H9 (cell line): ENCODE results near the gene MED9. TPM values are rescaled to one million over a fixed set of nuclear protein-coding genes. Genes with fewer than 3 reads are reported as not detected.

Experiments
- DNase-seq: peaks from one replicate; pipeline ENCODE4 v3.0.0-alpha.2; 2017
- H2AFZ ChIP-seq: one replicate; pipeline ENCODE4 v1.6.1; 2013; ENCODE audit warnings: mild to moderate bottlenecking, low read length, control low read depth, moderate library complexity
- H2AK5ac ChIP-seq: 2 replicates; pipeline ENCODE4 v1.6.1; 2013; ENCODE audit warnings: low read length, control low read depth, mixed read lengths; ENCODE audit not compliant: insufficient read length
- H2BK120ac ChIP-seq: one replicate; pipeline ENCODE4 v1.6.1; 2013; ENCODE audit warnings: low read depth, mild to moderate bottlenecking, low read length, control low read depth, inconsistent platforms; ENCODE audit not compliant: poor library complexity, severe bottlenecking
- H2BK12ac ChIP-seq: 2 replicates; pipeline ENCODE4 v1.6.1; 2013; ENCODE audit warnings: low read length, control low read depth, mixed read lengths, low read depth; ENCODE audit not compliant: insufficient read length
- H2BK15ac ChIP-seq: 2 replicates; pipeline ENCODE4 v1.6.1; 2013; ENCODE audit warnings: low read depth, low read length, control low read depth
- H2BK20ac ChIP-seq: one replicate; pipeline ENCODE4 v1.6.1; 2013; ENCODE audit warnings: low read depth, mild to moderate bottlenecking, low read length, control low read depth, inconsistent platforms; ENCODE audit not compliant: poor library complexity, severe bottlenecking
- H2BK5ac ChIP-seq: 2 replicates; pipeline ENCODE4 v1.6.1; 2013; ENCODE audit warnings: low read length, control low read depth, mixed read lengths; ENCODE audit not compliant: insufficient read length
- H3K14ac ChIP-seq: 2 replicates; pipeline ENCODE4 v1.6.1; 2013; ENCODE audit warnings: low read length, control low read depth; ENCODE audit not compliant: insufficient read depth
- H3K18ac ChIP-seq: 2 replicates; pipeline ENCODE4 v1.6.1; 2013; ENCODE audit warnings: low read depth, mild to moderate bottlenecking, mixed read lengths, low read length, control low read depth; ENCODE audit not compliant: insufficient read length
- H3K23ac ChIP-seq: 2 replicates; pipeline ENCODE4 v1.6.1; 2013; ENCODE audit warnings: low read length, control low read depth, mixed read lengths, low read depth; ENCODE audit not compliant: insufficient read length
- H3K23me2 ChIP-seq: 2 replicates; pipeline ENCODE4 v1.6.1; 2013; ENCODE audit warnings: low read depth, mild to moderate bottlenecking, mixed read lengths, low read length, control low read depth; ENCODE audit not compliant: insufficient read length, poor library complexity, severe bottlenecking
- H3K27ac ChIP-seq: 2 replicates; pipeline ENCODE4 v1.5.1; 2013; ENCODE audit warnings: low read length, control low read depth, mixed read lengths, low read depth; ENCODE audit not compliant: insufficient read length
- H3K27me3 ChIP-seq: 2 replicates; pipeline ENCODE4 v1.6.1; 2013; ENCODE audit warnings: low read length, control low read depth, inconsistent platforms; ENCODE audit not compliant: insufficient read depth
- H3K4ac ChIP-seq: 2 replicates; pipeline ENCODE4 v1.6.1; 2013; ENCODE audit warnings: low read depth, mild to moderate bottlenecking, control low read depth, inconsistent platforms, low read length, moderate library complexity
- H3K4me1 ChIP-seq: 2 replicates; pipeline ENCODE4 v1.6.1; 2013; ENCODE audit warnings: low read length, control low read depth, inconsistent platforms; ENCODE audit not compliant: insufficient read depth
- H3K4me2 ChIP-seq: 2 replicates; pipeline ENCODE4 v1.6.1; 2013; ENCODE audit warnings: low read length, control low read depth, mixed read lengths; ENCODE audit not compliant: insufficient read length, insufficient read depth
- H3K56ac ChIP-seq: 2 replicates; pipeline ENCODE4 v1.6.1; 2013; ENCODE audit warnings: low read depth, mild to moderate bottlenecking, mixed read lengths, low read length, control low read depth; ENCODE audit not compliant: insufficient read length
- H3K79me1 ChIP-seq: 2 replicates; pipeline ENCODE4 v1.6.1; 2013; ENCODE audit warnings: low read depth, mild to moderate bottlenecking, moderate library complexity, low read length, control low read depth, inconsistent platforms; ENCODE audit not compliant: insufficient read depth, poor library complexity, severe bottlenecking
- H3K79me2 ChIP-seq: 2 replicates; pipeline ENCODE4 v1.6.1; 2013; ENCODE audit warnings: low read length, control low read depth, inconsistent platforms; ENCODE audit not compliant: insufficient read depth
- H3K9ac ChIP-seq: 2 replicates; pipeline ENCODE4 v1.6.1; 2013; ENCODE audit warnings: low read length, control low read depth, mixed read lengths; ENCODE audit not compliant: insufficient read length; ENCODE audit errors: extremely low read depth
- H3K9me3 ChIP-seq: one replicate; pipeline ENCODE4 v1.6.1; 2013; ENCODE audit warnings: low read depth, low read length, inconsistent platforms; ENCODE audit not compliant: control insufficient read depth
- H3T11ph ChIP-seq: one replicate; pipeline ENCODE4 v1.6.1; 2013; ENCODE audit warnings: mild to moderate bottlenecking, low read length, control low read depth, inconsistent platforms
- H4K20me1 ChIP-seq: one replicate; pipeline ENCODE4 v1.6.1; 2013; ENCODE audit not compliant: control insufficient read depth, insufficient read length, insufficient read depth
- H4K5ac ChIP-seq: 2 replicates; pipeline ENCODE4 v1.6.1; 2013; ENCODE audit warnings: low read depth, mild to moderate bottlenecking, mixed read lengths, low read length, control low read depth; ENCODE audit not compliant: insufficient read length
- H4K8ac ChIP-seq: replicated peaks from 2 replicates; pipeline ENCODE4 v1.6.1; 2013; ENCODE audit warnings: low read length, control low read depth, mixed read lengths, low read depth; ENCODE audit not compliant: insufficient read length
- H4K91ac ChIP-seq: 2 replicates; pipeline ENCODE4 v1.6.1; 2013; ENCODE audit warnings: low read depth, mild to moderate bottlenecking, moderate library complexity, mixed read lengths, low read length, control low read depth; ENCODE audit not compliant: insufficient read length
- H3K27ac Mint-ChIP-seq, 3 experiments: 2 replicates in 2 of 3; 3 replicates in 1 of 3; pipeline ENCODE4 v1.8.0; 2020 to 2021; ENCODE audit warnings: mixed read lengths in 3 of 3, mild to moderate bottlenecking in 1 of 3, moderate library complexity in 1 of 3
- H3K27me3 Mint-ChIP-seq: 2 replicates; pipeline ENCODE4 v1.8.0; 2021; ENCODE audit warnings: low read depth, mild to moderate bottlenecking, moderate library complexity, mixed read lengths
- H3K36me3 Mint-ChIP-seq, 3 experiments: 2 replicates in 2 of 3; 3 replicates in 1 of 3; pipeline ENCODE4 v1.8.0; 2020 to 2021; ENCODE audit warnings: low read depth in 3 of 3, mixed read lengths in 3 of 3; ENCODE audit not compliant: insufficient read depth in 1 of 3
- H3K4me1 Mint-ChIP-seq, 2 experiments: 2 replicates each; pipeline ENCODE4 v1.8.0; 2020; ENCODE audit warnings: mixed read lengths in 2 of 2
- H3K4me3 Mint-ChIP-seq, 2 experiments: 2 replicates in 1 of 2; 3 replicates in 1 of 2; pipeline ENCODE4 v1.8.0; 2020 to 2021; ENCODE audit warnings: mild to moderate bottlenecking in 2 of 2, mixed read lengths in 2 of 2, moderate library complexity in 1 of 2
- H3K9me3 Mint-ChIP-seq, 2 experiments: 2 replicates in 1 of 2; 3 replicates in 1 of 2; pipeline ENCODE4 v1.8.0; 2020; ENCODE audit warnings: mild to moderate bottlenecking in 2 of 2, mixed read lengths in 2 of 2, moderate library complexity in 1 of 2
- CTCF ChIP-seq: fragments of 200-600 bp; sonication (generic); conservative IDR thresholded peaks from 3 replicates; pipeline ENCODE4 v1.8.0; 2021; ENCODE audit warnings: antibody characterized with exemption, mild to moderate bottlenecking
- WGBS: extraction: QIAGEN DNeasy Blood & Tissue Kit; methylation state at CpG from one replicate; pipeline ENCODE4 v1.1.7; 2013; ENCODE audit warnings: missing lambda C conversion rate, low lambda C conversion rate, mixed read lengths; ENCODE audit not compliant: insufficient read length; ENCODE audit errors: extremely low coverage; 5-methylcytosine and 5-hydroxymethylcytosine counted together
- total RNA-seq: library from RNA; stranded (reverse); gene quantifications from 2 replicates; pipeline ENCODE4 v1.2.1, GENCODE V29; 2021

MED9 gene
- total RNA-seq, 1 experiment from 2014 or later, result 20.0 TPM

GRCh38 chr17:17434477-17434876 is 42.3 kb upstream of the MED9 start:
- Mint-ChIP-seq H3K4me3 (no peak overlapping the region), H3K36me3 (no peaks in the 10 kb centered on the region; a peak in 1 of 7 replicates), H3K4me1 (peaks cover 0 to 6% of the 10 kb centered on the region in 2 experiments; a peak in 2 of 4 replicates), H3K27ac (no peak overlapping the region), H3K9me3 (peaks cover 7 to 11% of the 10 kb centered on the region in 2 experiments), H3K27me3 (peaks cover 26% of the 10 kb centered on the region)
- no peak overlapping the region for H3K56ac ChIP-seq
- no peak overlapping the region for H2BK12ac ChIP-seq
- H3K27ac ChIP-seq, result no peak overlapping the region
- H3K9me3 ChIP-seq, result no peaks in the 10 kb centered on the region
- H3K23ac ChIP-seq, result no peak overlapping the region
- no peaks in the 10 kb centered on the region for H3K79me1 ChIP-seq
- H3K14ac ChIP-seq, result no peak overlapping the region
- no peaks in the 10 kb centered on the region; the same call in 1 of the 2 replicates for H3K4me1 ChIP-seq
- H3K4ac ChIP-seq, result no peak overlapping the region
- H2BK15ac ChIP-seq, result no peak overlapping the region
- H3K79me2 ChIP-seq, result no peaks in the 10 kb centered on the region
- no peak overlapping the region for H4K8ac ChIP-seq
- H3K27me3 ChIP-seq, result no peaks in the 10 kb centered on the region
- no peak overlapping the region for H2AFZ ChIP-seq
- H2BK120ac ChIP-seq, result no peak overlapping the region
- H3K18ac ChIP-seq, result no peak overlapping the region
- no peaks in the 10 kb centered on the region for H4K20me1 ChIP-seq
- DNase-seq, result no peak
- H3T11ph ChIP-seq, result no peak overlapping the region
- no peak overlapping the region for H3K9ac ChIP-seq
- no peak overlapping the region for H3K4me2 ChIP-seq
- WGBS, result no CpG with 5 or more reads among the region's 2 CpGs
- TF ChIP-seq CTCF, result no peak
- H2BK20ac ChIP-seq, result no peak overlapping the region
- H4K91ac ChIP-seq, result no peak overlapping the region
- no peak overlapping the region for H2BK5ac ChIP-seq
- no peak overlapping the region for H4K5ac ChIP-seq
- no peak overlapping the region for H2AK5ac ChIP-seq
- H3K23me2 ChIP-seq, result no peaks in the 10 kb centered on the region
